ENCODE data around the gene SLC1A1. TPM values are rescaled to one million over a fixed set of nuclear protein-coding genes. Genes with fewer than 3 reads are reported as not detected.

SLC1A1 gene
- total and polyA plus RNA-seq, 2 experiments from 2014 or later = 3.7 to 8.2 TPM

- TF ChIP-seq, protein P1, sequence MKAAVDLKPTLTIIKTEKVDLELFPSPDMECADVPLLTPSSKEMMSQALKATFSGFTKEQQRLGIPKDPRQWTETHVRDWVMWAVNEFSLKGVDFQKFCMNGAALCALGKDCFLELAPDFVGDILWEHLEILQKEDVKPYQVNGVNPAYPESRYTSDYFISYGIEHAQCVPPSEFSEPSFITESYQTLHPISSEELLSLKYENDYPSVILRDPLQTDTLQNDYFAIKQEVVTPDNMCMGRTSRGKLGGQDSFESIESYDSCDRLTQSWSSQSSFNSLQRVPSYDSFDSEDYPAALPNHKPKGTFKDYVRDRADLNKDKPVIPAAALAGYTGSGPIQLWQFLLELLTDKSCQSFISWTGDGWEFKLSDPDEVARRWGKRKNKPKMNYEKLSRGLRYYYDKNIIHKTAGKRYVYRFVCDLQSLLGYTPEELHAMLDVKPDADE (IDR thresholded peaks at IDR 0.05) = no peak
Observed at GRCh38 chr9:4442806-4443205, 47.5 kb upstream of the SLC1A1 start (continued).

- H3K79me2 ChIP-seq (replicated peaks; ENCODE audit: insufficient read depth) = no peaks in the 10 kb centered on the region
- ATAC-seq (no peak), DNase-seq (ENCODE audit: low spot score) (no peak)
- no peak overlapping the region for H3K27ac Mint-ChIP-seq
- H3K4me3 ChIP-seq = no peak overlapping the region
- no peaks in the 10 kb centered on the region for H3K27me3 ChIP-seq (ENCODE audit: insufficient read depth)
- H3K4me3 Mint-ChIP-seq = no peak overlapping the region
- no peak overlapping the region for H3K27ac ChIP-seq (ENCODE audit: low read depth)
- H3K9me3 Mint-ChIP-seq = peaks cover 26% of the 10 kb centered on the region
- no peaks in the 10 kb centered on the region for H3K4me1 Mint-ChIP-seq
- H2AFZ ChIP-seq = no peak overlapping the region
- H3K4me1 ChIP-seq (ENCODE audit: insufficient read depth) = no peaks in the 10 kb centered on the region
- H3K4me2 ChIP-seq = no peak overlapping the region
- peaks cover 3% of the 10 kb centered on the region for H3K27me3 Mint-ChIP-seq (ENCODE audit: insufficient read depth, low read depth, poor library complexity)
- no peaks in the 10 kb centered on the region for H3F3A ChIP-seq (replicated peaks; ENCODE audit: low read depth)
- peaks cover 6% of the 10 kb centered on the region; the same call in 1 of the 3 replicates for H3K36me3 Mint-ChIP-seq (ENCODE audit: low read depth)
- H3K36me3 ChIP-seq (ENCODE audit: insufficient read depth) = no peaks in the 10 kb centered on the region
- no peaks in the 10 kb centered on the region for H4K20me1 ChIP-seq (replicated peaks; ENCODE audit: insufficient read depth)
- TF ChIP-seq POLR2AphosphoS5 (IDR thresholded peaks at IDR 0.05; ENCODE audit: low read depth) = no peak
- TF ChIP-seq CREB1 (CRISPR knock-in tag; IDR thresholded peaks at IDR 0.05; ENCODE audit: low read depth) = no peak
- TF ChIP-seq, protein P2, sequence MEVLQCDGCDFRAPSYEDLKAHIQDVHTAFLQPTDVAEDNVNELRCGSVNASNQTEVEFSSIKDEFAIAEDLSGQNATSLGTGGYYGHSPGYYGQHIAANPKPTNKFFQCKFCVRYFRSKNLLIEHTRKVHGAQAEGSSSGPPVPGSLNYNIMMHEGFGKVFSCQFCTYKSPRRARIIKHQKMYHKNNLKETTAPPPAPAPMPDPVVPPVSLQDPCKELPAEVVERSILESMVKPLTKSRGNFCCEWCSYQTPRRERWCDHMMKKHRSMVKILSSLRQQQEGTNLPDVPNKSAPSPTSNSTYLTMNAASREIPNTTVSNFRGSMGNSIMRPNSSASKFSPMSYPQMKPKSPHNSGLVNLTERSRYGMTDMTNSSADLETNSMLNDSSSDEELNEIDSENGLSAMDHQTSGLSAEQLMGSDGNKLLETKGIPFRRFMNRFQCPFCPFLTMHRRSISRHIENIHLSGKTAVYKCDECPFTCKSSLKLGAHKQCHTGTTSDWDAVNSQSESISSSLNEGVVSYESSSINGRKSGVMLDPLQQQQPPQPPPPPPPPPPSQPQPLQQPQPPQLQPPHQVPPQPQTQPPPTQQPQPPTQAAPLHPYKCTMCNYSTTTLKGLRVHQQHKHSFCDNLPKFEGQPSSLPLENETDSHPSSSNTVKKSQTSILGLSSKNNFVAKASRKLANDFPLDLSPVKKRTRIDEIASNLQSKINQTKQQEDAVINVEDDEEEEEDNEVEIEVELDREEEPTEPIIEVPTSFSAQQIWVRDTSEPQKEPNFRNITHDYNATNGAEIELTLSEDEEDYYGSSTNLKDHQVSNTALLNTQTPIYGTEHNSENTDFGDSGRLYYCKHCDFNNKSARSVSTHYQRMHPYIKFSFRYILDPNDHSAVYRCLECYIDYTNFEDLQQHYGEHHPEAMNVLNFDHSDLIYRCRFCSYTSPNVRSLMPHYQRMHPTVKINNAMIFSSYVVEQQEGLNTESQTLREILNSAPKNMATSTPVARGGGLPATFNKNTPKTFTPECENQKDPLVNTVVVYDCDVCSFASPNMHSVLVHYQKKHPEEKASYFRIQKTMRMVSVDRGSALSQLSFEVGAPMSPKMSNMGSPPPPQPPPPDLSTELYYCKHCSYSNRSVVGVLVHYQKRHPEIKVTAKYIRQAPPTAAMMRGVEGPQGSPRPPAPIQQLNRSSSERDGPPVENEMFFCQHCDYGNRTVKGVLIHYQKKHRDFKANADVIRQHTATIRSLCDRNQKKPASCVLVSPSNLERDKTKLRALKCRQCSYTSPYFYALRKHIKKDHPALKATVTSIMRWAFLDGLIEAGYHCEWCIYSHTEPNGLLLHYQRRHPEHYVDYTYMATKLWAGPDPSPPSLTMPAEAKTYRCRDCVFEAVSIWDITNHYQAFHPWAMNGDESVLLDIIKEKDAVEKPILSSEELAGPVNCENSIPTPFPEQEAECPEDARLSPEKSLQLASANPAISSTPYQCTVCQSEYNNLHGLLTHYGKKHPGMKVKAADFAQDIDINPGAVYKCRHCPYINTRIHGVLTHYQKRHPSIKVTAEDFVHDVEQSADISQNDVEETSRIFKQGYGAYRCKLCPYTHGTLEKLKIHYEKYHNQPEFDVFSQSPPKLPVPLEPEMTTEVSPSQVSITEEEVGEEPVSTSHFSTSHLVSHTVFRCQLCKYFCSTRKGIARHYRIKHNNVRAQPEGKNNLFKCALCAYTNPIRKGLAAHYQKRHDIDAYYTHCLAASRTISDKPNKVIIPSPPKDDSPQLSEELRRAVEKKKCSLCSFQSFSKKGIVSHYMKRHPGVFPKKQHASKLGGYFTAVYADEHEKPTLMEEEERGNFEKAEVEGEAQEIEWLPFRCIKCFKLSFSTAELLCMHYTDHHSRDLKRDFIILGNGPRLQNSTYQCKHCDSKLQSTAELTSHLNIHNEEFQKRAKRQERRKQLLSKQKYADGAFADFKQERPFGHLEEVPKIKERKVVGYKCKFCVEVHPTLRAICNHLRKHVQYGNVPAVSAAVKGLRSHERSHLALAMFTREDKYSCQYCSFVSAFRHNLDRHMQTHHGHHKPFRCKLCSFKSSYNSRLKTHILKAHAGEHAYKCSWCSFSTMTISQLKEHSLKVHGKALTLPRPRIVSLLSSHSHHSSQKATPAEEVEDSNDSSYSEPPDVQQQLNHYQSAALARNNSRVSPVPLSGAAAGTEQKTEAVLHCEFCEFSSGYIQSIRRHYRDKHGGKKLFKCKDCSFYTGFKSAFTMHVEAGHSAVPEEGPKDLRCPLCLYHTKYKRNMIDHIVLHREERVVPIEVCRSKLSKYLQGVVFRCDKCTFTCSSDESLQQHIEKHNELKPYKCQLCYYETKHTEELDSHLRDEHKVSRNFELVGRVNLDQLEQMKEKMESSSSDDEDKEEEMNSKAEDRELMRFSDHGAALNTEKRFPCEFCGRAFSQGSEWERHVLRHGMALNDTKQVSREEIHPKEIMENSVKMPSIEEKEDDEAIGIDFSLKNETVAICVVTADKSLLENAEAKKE (CRISPR knock-in tag; IDR thresholded peaks at IDR 0.05) = no peak
- no peak for TF ChIP-seq JUNB (IDR thresholded peaks at IDR 0.05; ENCODE audit: unreplicated experiment)
- TF ChIP-seq EZH2 (IDR thresholded peaks at IDR 0.05; ENCODE audit: low read depth, unreplicated experiment) = no peak
- no peak for TF ChIP-seq STAT1 (IDR thresholded peaks at IDR 0.05; ENCODE audit: unreplicated experiment)
- TF ChIP-seq NANOG (IDR thresholded peaks at IDR 0.05; ENCODE audit: borderline replicate concordance) = no peak
- TF ChIP-seq, protein P3, sequence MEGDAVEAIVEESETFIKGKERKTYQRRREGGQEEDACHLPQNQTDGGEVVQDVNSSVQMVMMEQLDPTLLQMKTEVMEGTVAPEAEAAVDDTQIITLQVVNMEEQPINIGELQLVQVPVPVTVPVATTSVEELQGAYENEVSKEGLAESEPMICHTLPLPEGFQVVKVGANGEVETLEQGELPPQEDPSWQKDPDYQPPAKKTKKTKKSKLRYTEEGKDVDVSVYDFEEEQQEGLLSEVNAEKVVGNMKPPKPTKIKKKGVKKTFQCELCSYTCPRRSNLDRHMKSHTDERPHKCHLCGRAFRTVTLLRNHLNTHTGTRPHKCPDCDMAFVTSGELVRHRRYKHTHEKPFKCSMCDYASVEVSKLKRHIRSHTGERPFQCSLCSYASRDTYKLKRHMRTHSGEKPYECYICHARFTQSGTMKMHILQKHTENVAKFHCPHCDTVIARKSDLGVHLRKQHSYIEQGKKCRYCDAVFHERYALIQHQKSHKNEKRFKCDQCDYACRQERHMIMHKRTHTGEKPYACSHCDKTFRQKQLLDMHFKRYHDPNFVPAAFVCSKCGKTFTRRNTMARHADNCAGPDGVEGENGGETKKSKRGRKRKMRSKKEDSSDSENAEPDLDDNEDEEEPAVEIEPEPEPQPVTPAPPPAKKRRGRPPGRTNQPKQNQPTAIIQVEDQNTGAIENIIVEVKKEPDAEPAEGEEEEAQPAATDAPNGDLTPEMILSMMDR (conservative IDR thresholded peaks at IDR 0.05; ENCODE audit: low read depth in 2 of 2) = no peak
- TF ChIP-seq ZNF331 (CRISPR knock-in tag; IDR thresholded peaks at IDR 0.05; ENCODE audit: low read depth) = no peak
- no peaks in the 10 kb centered on the region for H3K9me2 ChIP-seq (ENCODE audit: insufficient read depth)
Observed at GRCh38 chr9:4443439-4443838, 46.8 kb upstream of the SLC1A1 start.
